GM12878 (cell line): ENCODE measurements around the gene AIF1L. TPM values are rescaled to one million over a fixed set of nuclear protein-coding genes. Genes with fewer than 3 reads are reported as not detected.

ENCODE experiments used
- ATAC-seq: fragments of 200-7000 bp; cut with Tn5 transposase; 3 replicates; pipeline ENCODE4 v1.9.1; 2020; ENCODE audit warnings: mild to moderate bottlenecking, moderate library complexity
- BruUV-seq: library from RNA; stranded (reverse); fragments of 400-500 nt; replicated peaks from 2 replicates; lab custom pipeline; 2021; lab: Mats Ljungman, UMichigan
- CTCF ChIA-PET: fragments of 300-600 bp; sonication (Branson Sonifier 250); formaldehyde crosslinking; extraction: SDS; loops from one replicate; lab custom pipeline; 2021; ENCODE audit warnings: inconsistent platforms; lab: Yijun Ruan, JAX
- POLR2A ChIA-PET: fragments of 350-600 bp; formaldehyde crosslinking; extraction: SDS; loops from one replicate; lab custom pipeline; 2021; ENCODE audit warnings: inconsistent platforms; lab: Charles Lee
- RAD21 ChIA-PET: fragments of 300-600 bp; sonication (Branson Sonifier 250); formaldehyde crosslinking; loops from one replicate; lab custom pipeline; 2023; ENCODE audit warnings: antibody characterized with exemption; ENCODE audit not compliant: unreplicated experiment; lab: Charles Lee
- SMC1A ChIA-PET: fragments of 300-600 bp; sonication (Branson Sonifier 250); formaldehyde crosslinking; loops from one replicate; lab custom pipeline; 2023; ENCODE audit not compliant: unreplicated experiment, uncharacterized antibody; lab: Charles Lee
- DNase-seq: peaks from one replicate; pipeline ENCODE4 v3.0.0-alpha.2; 2011; ENCODE audit warnings: low read depth, low spot score
- FAIRE-seq: peaks from 3 replicates; lab custom pipeline; 2011; peaks lifted over from hg19 to GRCh38; lab: Jason Lieb, UNC
- H2AFZ ChIP-seq: 2 replicates; pipeline ENCODE4 v1.6.0; 2011; ENCODE audit warnings: low read depth, low read length, control low read depth; ENCODE audit not compliant: control insufficient read depth
- H3K27ac ChIP-seq: 2 replicates; pipeline ENCODE4 v1.5.1; 2011; ENCODE audit warnings: control low read depth; ENCODE audit not compliant: control insufficient read depth, insufficient read depth
- H3K27me3 ChIP-seq, 2 experiments: replicated peaks in 1 of 2; 2 replicates each; pipeline versions ENCODE4 v1.6.0 to v1.6.1; 2011; ENCODE audit warnings: low read length in 1 of 2; ENCODE audit not compliant: control insufficient read depth in 2 of 2, insufficient read depth in 2 of 2
- H3K36me3 ChIP-seq, 2 experiments: 2 replicates each; pipeline ENCODE4 v1.5.1; 2011; ENCODE audit warnings: low read length in 1 of 2; ENCODE audit not compliant: control insufficient read depth in 2 of 2, insufficient read depth in 2 of 2
- H3K4me1 ChIP-seq: 2 replicates; pipeline ENCODE4 v1.6.1; 2011; ENCODE audit warnings: mild to moderate bottlenecking, low read length, moderate library complexity, mixed read lengths; ENCODE audit not compliant: control insufficient read depth, insufficient read depth
- H3K4me2 ChIP-seq: 2 replicates; pipeline ENCODE4 v1.6.0; 2011; ENCODE audit warnings: control low read depth; ENCODE audit not compliant: control insufficient read depth, insufficient read depth
- H3K4me3 ChIP-seq: fragments of 200-600 bp; sonication (generic); 2 replicates; pipeline ENCODE4 v1.5.1; 2016
- H3K79me2 ChIP-seq: 2 replicates; pipeline ENCODE4 v1.6.0; 2011; ENCODE audit warnings: low read length; ENCODE audit not compliant: control insufficient read depth, insufficient read depth
- H3K9ac ChIP-seq: 2 replicates; pipeline ENCODE4 v1.8.0; 2011; ENCODE audit warnings: low read length, control low read depth, mixed read lengths; ENCODE audit not compliant: control insufficient read depth, insufficient read depth
- H3K9me3 ChIP-seq: replicated peaks from 3 replicates; pipeline ENCODE4 v1.5.1; 2011; ENCODE audit warnings: mild to moderate bottlenecking, low read length; ENCODE audit not compliant: control insufficient read depth, insufficient read depth
- H4K20me1 ChIP-seq: 2 replicates; pipeline ENCODE4 v1.6.0; 2011; ENCODE audit not compliant: control insufficient read depth, insufficient read depth
- ASH2L ChIP-seq: fragments of 300-600, 200-600 bp; sonication (generic); IDR thresholded peaks from 2 replicates; pipeline ENCODE4 v1.6.1; 2017; ENCODE audit warnings: low read depth, mild to moderate bottlenecking, borderline replicate concordance
- CHD2 ChIP-seq: IDR thresholded peaks from 2 replicates; pipeline ENCODE4 v1.6.1; 2011; ENCODE audit warnings: low read depth, low read length, improper control_type of control experiment, borderline replicate concordance
- CREM ChIP-seq: IDR thresholded peaks from 2 replicates; pipeline ENCODE4 v1.6.1; 2014; ENCODE audit warnings: antibody characterized with exemption, low read depth
- E2F8 ChIP-seq: fragments of 450-650 bp; IDR thresholded peaks from 2 replicates; pipeline ENCODE4 v1.6.1; 2018; ENCODE audit warnings: mild to moderate bottlenecking, low read depth, moderate library complexity; ENCODE audit not compliant: partially characterized antibody
- MEF2A ChIP-seq: IDR thresholded peaks from 2 replicates; pipeline ENCODE4 v1.6.1; 2011; ENCODE audit warnings: low read depth, mild to moderate bottlenecking, low read length, moderate library complexity; ENCODE audit not compliant: insufficient read depth
- MYB ChIP-seq: fragments of 150-350 bp; IDR thresholded peaks from 2 replicates; pipeline ENCODE4 v1.6.1; 2014; ENCODE audit warnings: mild to moderate bottlenecking, low read depth, low read length, borderline replicate concordance
- MYC ChIP-seq: IDR thresholded peaks from 2 replicates; pipeline ENCODE4 v1.6.1; 2011; ENCODE audit warnings: mild to moderate bottlenecking, low read length, moderate library complexity, inconsistent platforms; ENCODE audit not compliant: insufficient read depth, insufficient replicate concordance, insufficient read length, severe bottlenecking
- NR2F1 ChIP-seq: fragments of 450-650 bp; conservative IDR thresholded peaks from 2 replicates; pipeline ENCODE4 v1.6.1; 2017; ENCODE audit warnings: mild to moderate bottlenecking
- RAD51 ChIP-seq: fragments of 450-650 bp; IDR thresholded peaks from 2 replicates; pipeline ENCODE4 v1.6.1; 2016; ENCODE audit warnings: moderate library complexity, mild to moderate bottlenecking, inconsistent platforms
- RBBP5 ChIP-seq: fragments of 200-600 bp; sonication (generic); conservative IDR thresholded peaks from 2 replicates; pipeline ENCODE4 v1.6.1; 2016
- RCOR1 ChIP-seq: conservative IDR thresholded peaks from 2 replicates; pipeline ENCODE4 v1.6.1; 2012; ENCODE audit warnings: low read depth, low read length, improper control_type of control experiment
- SP1 ChIP-seq: IDR thresholded peaks from one replicate; pipeline ENCODE4 v1.6.1; 2011; ENCODE audit warnings: low read depth, low read length
- SREBF2 ChIP-seq: IDR thresholded peaks from 2 replicates; pipeline ENCODE4 v1.6.1; 2012; ENCODE audit warnings: mild to moderate bottlenecking, low read length
- SUPT20H ChIP-seq: IDR thresholded peaks from 2 replicates; pipeline ENCODE4 v1.6.1; 2011; ENCODE audit warnings: low read depth, mild to moderate bottlenecking, low read length, moderate library complexity, borderline replicate concordance; ENCODE audit not compliant: control insufficient read depth
- TCF7 ChIP-seq: IDR thresholded peaks from 2 replicates; pipeline ENCODE4 v1.6.1; 2014; ENCODE audit warnings: antibody characterized with exemption, borderline replicate concordance
- WGBS: methylation state at CpG from one replicate; pipeline ENCODE4 v1.1.6; 2016; ENCODE audit warnings: low lambda C conversion rate; ENCODE audit not compliant: insufficient replicate concordance, insufficient coverage; ENCODE audit errors: missing lambda C conversion rate; 5-methylcytosine and 5-hydroxymethylcytosine counted together
- in situ Hi-C: fragments of 300-500 bp; cut with MboI; formaldehyde crosslinking; loops from 9 replicates; pipeline ENCODE4 v1.14.3; 2018; ENCODE audit warnings: mixed read lengths
- intact Hi-C: fragments of 100-400 bp; cut with micrococcal nuclease; formaldehyde crosslinking; loops from one replicate; pipeline ENCODE4 v1.14.2; 2022; ENCODE audit not compliant: unreplicated experiment
- polyA plus RNA-seq, 11 experiments: library from polyadenylated mRNA; depleted of rRNA in 4 of 11; unstranded in 6 of 11; stranded (reverse) in 5 of 11; fragments of >200 nt; fragmentation: Nextera tagmentation in 4 of 11; fragmentation: Illumina TruSeq in 1 of 11; extraction: Ambion mirVana in 4 of 11; extraction: Trizol in 1 of 11; gene quantifications; 1 replicate in 1 of 11; 2 replicates in 10 of 11; pipeline versions ENCODE4 v1.2.1 to v1.2.3, GENCODE V29; 2011 to 2016; ENCODE audit warnings: inconsistent platforms in 2 of 11, missing spikeins in 2 of 11, low read depth in 1 of 11
- total RNA-seq, 4 experiments: library from RNA; depleted of rRNA in 3 of 4; stranded (reverse); fragments of >200 nt in 3 of 4; fragmentation: Illumina TruSeq in 1 of 4; extraction: Trizol in 1 of 4; gene quantifications; 2 replicates each; pipeline versions ENCODE4 v1.2.1 to v1.2.3, GENCODE V29; 2013 to 2021

AIF1L gene
- total and polyA plus RNA-seq, 10 of the 15 experiments (the other 5 are each of a cell fraction or from before 2014, with no cell fraction given) = 0.07 to 0.15 (median 0.08) TPM; not detected in 7

- BruUV-seq = no TSS peak
- Histone ChIP-seq H3K4me2 (peak overlapping the region; percentile 79), H3K4me1 (peaks cover 7% of the 10 kb centered on the region), H3K4me3 (peak overlapping the region; percentile 96), H3K9ac (peak overlapping the region; percentile 82), H3K79me2 (peaks cover 23% of the 10 kb centered on the region), H3K27me3 (no peaks in the 10 kb centered on the region), H3K9me3 (no peaks in the 10 kb centered on the region), H3K36me3 (peaks cover under 1 to 20% of the 10 kb centered on the region in 2 experiments; a peak in 3 of 4 replicates), H2AFZ (peak overlapping the region; percentile 66), H3K27ac (peak overlapping the region; percentile 79), H4K20me1 (no peaks in the 10 kb centered on the region)
- under 1% methylated on average over 11 of the region's 11 CpGs for WGBS
- CTCF ChIA-PET = interaction anchor here (0.6 to 1.3 kb wide), 2 partner anchors 375 to 618 kb away, joined by 3 read pairs; no protein-coding TSS in a partner anchor
- ATAC-seq (no peak), DNase-seq (no peak), FAIRE-seq (no peak)
- POLR2A ChIA-PET = interaction anchor here (1.3 kb wide), 1 partner anchor 210 kb away, joined by 4 read pairs; no protein-coding TSS in a partner anchor
- intact Hi-C loops (loop anchor here (5.0 kb wide), 1 partner anchor 146 kb away; no protein-coding TSS in a partner anchor), in situ Hi-C loops (no loop called here)
- RAD21 ChIA-PET = interaction anchor here (2.1 kb wide), 1 partner anchor 210 kb away, joined by 5 read pairs; no protein-coding TSS in a partner anchor
- TF ChIP-seq ASH2L (no peak), RCOR1 (0 out of 2 replicates have a peak, but pooled peaks have one; percentile 10), RAD51 (no peak), CREM (no peak), SP1 (no peak)
- SMC1A ChIA-PET = no interaction called here
Measured at GRCh38 chr9:131126059-131126426, 29.7 kb downstream of the AIF1L start.

- Histone ChIP-seq H3K4me1 (peaks cover 7% of the 10 kb centered on the region), H2AFZ (no peak overlapping the region), H3K9ac (no peak overlapping the region), H3K4me3 (no peak overlapping the region), H3K9me3 (no peaks in the 10 kb centered on the region), H3K79me2 (peaks cover 23% of the 10 kb centered on the region), H3K27ac (no peak overlapping the region), H3K27me3 (no peaks in the 10 kb centered on the region), H3K4me2 (no peak overlapping the region), H3K36me3 (peaks cover 5 to 36% of the 10 kb centered on the region in 2 experiments), H4K20me1 (no peaks in the 10 kb centered on the region)
- ATAC-seq (no peak), DNase-seq (no peak), FAIRE-seq (no peak)
- 48% methylated on average over 3 of the region's 3 CpGs for WGBS
- intact Hi-C loops = loop anchor here (5.0 kb wide), 1 partner anchor 143 kb away; no protein-coding TSS in a partner anchor
- CTCF ChIA-PET = no interaction called here
- POLR2A ChIA-PET = no interaction called here
- RAD21 ChIA-PET = no interaction called here
- in situ Hi-C loops = no loop called here
- no TSS peak for BruUV-seq
- SMC1A ChIA-PET = interaction anchor here (1.2 kb wide), 1 partner anchor 14 kb away, joined by 3 read pairs; no protein-coding TSS in a partner anchor
- TF ChIP-seq MYC = no peak
- no peak for TF ChIP-seq CREM
- no peak for TF ChIP-seq SUPT20H
- TF ChIP-seq SREBF2 = no peak
- TF ChIP-seq E2F8 = no peak
- no peak for TF ChIP-seq MEF2A
- no peak for TF ChIP-seq RCOR1
- no peak for TF ChIP-seq RBBP5
- no peak for TF ChIP-seq NR2F1
- no peak for TF ChIP-seq CHD2
- TF ChIP-seq TCF7 = no peak
- no peak for TF ChIP-seq MYB
Measured at GRCh38 chr9:131129183-131129582, 32.9 kb downstream of the AIF1L start.
